Cardiac muscle cell (in vitro differentiated cells and primary cell): ENCODE data around the gene ZMYM1. TPM values are rescaled to one million over a fixed set of nuclear protein-coding genes. Genes with fewer than 3 reads are reported as not detected.

Experiments
- DNase-seq, 2 donors: peaks; one replicate each; pipeline versions ENCODE4 v3.0.0 to v3.0.0-alpha.2; 2010 to 2017; ENCODE audit warnings: low read depth in 1 of 2, low spot score in 1 of 2
- H3K27ac ChIP-seq: fragments of 200-600 bp; sonication (generic); 2 replicates; pipeline ENCODE4 v1.5.1; 2016
- H3K27me3 ChIP-seq: fragments of 200-600 bp; sonication (generic); 2 replicates; pipeline ENCODE4 v1.6.0; 2016; ENCODE audit warnings: control low read depth
- H3K36me3 ChIP-seq: fragments of 200-600 bp; sonication (generic); 2 replicates; pipeline ENCODE4 v1.5.1; 2016; ENCODE audit warnings: control low read depth
- H3K4me1 ChIP-seq: fragments of 200-600 bp; sonication (generic); 2 replicates; pipeline ENCODE4 v1.8.1; 2017; ENCODE audit warnings: low read depth, mild to moderate bottlenecking, mixed run types
- H3K4me3 ChIP-seq: fragments of 200-600 bp; sonication (generic); 2 replicates; pipeline ENCODE4 v1.5.1; 2016; ENCODE audit warnings: mild to moderate bottlenecking
- H3K9me3 ChIP-seq: fragments of 200-600 bp; sonication (generic); 2 replicates; pipeline ENCODE4 v1.5.1; 2017; ENCODE audit warnings: low read depth, mild to moderate bottlenecking, control low read depth
- CTCF ChIP-seq: IDR thresholded peaks from 2 replicates; pipeline ENCODE4 v1.5.1; 2012; ENCODE audit warnings: low read depth, mild to moderate bottlenecking, low read length
- polyA plus RNA-seq: library from polyadenylated mRNA; unstranded; fragments of >200 nt; fragmentation: Nextera tagmentation; extraction: Ambion mirVana; gene quantifications from 2 replicates; pipeline ENCODE4 v1.2.1, GENCODE V29; 2016
- total RNA-seq: library from RNA; depleted of rRNA; stranded (reverse); fragments of >200 nt; gene quantifications from 2 replicates; pipeline ENCODE4 v1.2.3, GENCODE V29; 2016

The ZMYM1 gene
- total and polyA plus RNA-seq, 2 experiments from 2014 or later = 7.5 to 12.2 TPM

- Histone ChIP-seq H3K4me3 (no peak overlapping the region), H3K27me3 (no peaks in the 10 kb centered on the region), H3K36me3 (no peaks in the 10 kb centered on the region), H3K4me1 (no peaks in the 10 kb centered on the region), H3K9me3 (no peaks in the 10 kb centered on the region), H3K27ac (no peak overlapping the region)
- TF ChIP-seq CTCF = no peak
- DNase-seq = no peak
Measured at GRCh38 chr1:35164893-35165292, 85.7 kb downstream of the ZMYM1 start.

Other genes with a start within 250 kb of the ZMYM1 start
- gene SMIM12, start 219.6 kb upstream of the ZMYM1 start, total RNA-seq = 15.4 and 18.1 TPM in 2 replicates
- 57.2 and 61.2 TPM in 2 replicates for gene SMIM12, start 219.6 kb upstream of the ZMYM1 start, polyA plus RNA-seq
- 0.42 and 0.95 TPM in 2 replicates for gene DLGAP3, start 149.7 kb upstream of the ZMYM1 start, total RNA-seq
- 0.26 and 0.48 TPM in 2 replicates for gene DLGAP3, start 149.7 kb upstream of the ZMYM1 start, polyA plus RNA-seq
- gene TMEM35B, start 94.0 kb upstream of the ZMYM1 start, total RNA-seq = 6.8 and 14.5 TPM in 2 replicates
- 24.3 and 42.7 TPM in 2 replicates for gene TMEM35B, start 94.0 kb upstream of the ZMYM1 start, polyA plus RNA-seq
- 4.7 and 11.2 TPM in 2 replicates for gene ZMYM6, start 47.4 kb upstream of the ZMYM1 start, total RNA-seq
- 7.3 and 7.7 TPM in 2 replicates for gene ZMYM6, start 47.4 kb upstream of the ZMYM1 start, polyA plus RNA-seq
- 187 and 281 TPM in 2 replicates for gene SFPQ, start 113.8 kb downstream of the ZMYM1 start, total RNA-seq
- 174 and 193 TPM in 2 replicates for gene SFPQ, start 113.8 kb downstream of the ZMYM1 start, polyA plus RNA-seq
- 28.2 and 34.8 TPM in 2 replicates for gene ZMYM4, start 189.3 kb downstream of the ZMYM1 start, total RNA-seq
- 27.9 and 35.9 TPM in 2 replicates for gene ZMYM4, start 189.3 kb downstream of the ZMYM1 start, polyA plus RNA-seq